OCI-LY3 (cell line): ENCODE results near the gene STK32B.

ENCODE experiments used
- EZH2phosphoT487 ChIP-seq: fragments of 200-600 bp; shearing (Covaris generic); IDR thresholded peaks from 2 replicates; pipeline ENCODE4 v1.6.1; 2018; ENCODE audit warnings: antibody characterized with exemption, mixed run types, low read depth
- TF ChIP-seq, protein P1 (sequence below): fragments of 200-600, 300-600 bp; sonication (generic); IDR thresholded peaks from 2 replicates; pipeline ENCODE4 v1.5.1; 2014; ENCODE audit warnings: antibody characterized with exemption, low read length, low read depth

DNA sequence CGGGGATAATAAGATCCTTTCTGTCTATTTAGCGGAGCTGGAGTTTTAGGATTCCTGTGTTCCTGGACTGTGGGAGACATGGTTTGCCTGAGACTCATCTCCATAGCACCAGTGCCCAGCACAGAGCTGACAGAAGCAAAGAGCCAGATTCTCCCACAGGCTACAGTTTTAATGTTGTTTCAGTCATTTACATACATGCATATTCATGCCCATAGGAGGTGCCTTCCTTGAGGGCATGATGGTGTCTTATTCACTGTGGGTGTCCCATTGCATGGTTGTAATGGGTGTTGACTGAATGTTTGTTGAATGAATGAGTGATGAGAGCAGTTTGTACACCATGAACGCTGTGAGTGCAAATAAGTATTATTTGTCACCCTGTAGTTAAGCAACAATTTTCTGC is 396.5 kb downstream of the STK32B start:
- TF ChIP-seq, protein P1, sequence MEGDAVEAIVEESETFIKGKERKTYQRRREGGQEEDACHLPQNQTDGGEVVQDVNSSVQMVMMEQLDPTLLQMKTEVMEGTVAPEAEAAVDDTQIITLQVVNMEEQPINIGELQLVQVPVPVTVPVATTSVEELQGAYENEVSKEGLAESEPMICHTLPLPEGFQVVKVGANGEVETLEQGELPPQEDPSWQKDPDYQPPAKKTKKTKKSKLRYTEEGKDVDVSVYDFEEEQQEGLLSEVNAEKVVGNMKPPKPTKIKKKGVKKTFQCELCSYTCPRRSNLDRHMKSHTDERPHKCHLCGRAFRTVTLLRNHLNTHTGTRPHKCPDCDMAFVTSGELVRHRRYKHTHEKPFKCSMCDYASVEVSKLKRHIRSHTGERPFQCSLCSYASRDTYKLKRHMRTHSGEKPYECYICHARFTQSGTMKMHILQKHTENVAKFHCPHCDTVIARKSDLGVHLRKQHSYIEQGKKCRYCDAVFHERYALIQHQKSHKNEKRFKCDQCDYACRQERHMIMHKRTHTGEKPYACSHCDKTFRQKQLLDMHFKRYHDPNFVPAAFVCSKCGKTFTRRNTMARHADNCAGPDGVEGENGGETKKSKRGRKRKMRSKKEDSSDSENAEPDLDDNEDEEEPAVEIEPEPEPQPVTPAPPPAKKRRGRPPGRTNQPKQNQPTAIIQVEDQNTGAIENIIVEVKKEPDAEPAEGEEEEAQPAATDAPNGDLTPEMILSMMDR = no peak
- TF ChIP-seq EZH2phosphoT487 = no peak
